HepG2 (cell line): Measurements from ENCODE around the gene ARFGEF3. TPM values are rescaled to one million over a fixed set of nuclear protein-coding genes. Genes with fewer than 3 reads are reported as not detected.

Experiments used
- CREM ChIP-seq, 2 experiments: sonication (generic) in 1 of 2; formaldehyde crosslinking in 1 of 2; IDR thresholded peaks; 2 replicates each; pipeline versions ENCODE4 v1.4.0 to v1.6.1; 2016 to 2020; ENCODE audit warnings: antibody characterized with exemption in 1 of 2, mild to moderate bottlenecking in 1 of 2, missing genetic modification reagents in 1 of 2
- ELF3 ChIP-seq: IDR thresholded peaks from 2 replicates; pipeline ENCODE4 v1.6.1; 2016; ENCODE audit warnings: missing genetic modification reagents, missing compliant biosample characterization
- FOXA3 ChIP-seq: IDR thresholded peaks from 2 replicates; pipeline ENCODE4 v1.6.1; 2016; ENCODE audit warnings: missing genetic modification reagents, missing compliant biosample characterization
- FOXK1 ChIP-seq: sonication (generic); formaldehyde crosslinking; IDR thresholded peaks from 2 replicates; pipeline ENCODE4 v1.4.0; 2020; ENCODE audit warnings: low read depth, missing genetic modification reagents, borderline replicate concordance
- KAT7 ChIP-seq: IDR thresholded peaks from 2 replicates; pipeline ENCODE4 v1.6.1; 2018; ENCODE audit warnings: borderline replicate concordance, missing compliant biosample characterization
- MED1 ChIP-seq: sonication (generic); formaldehyde crosslinking; IDR thresholded peaks from 2 replicates; pipeline ENCODE4 v1.4.0; 2020; ENCODE audit warnings: missing genetic modification reagents
- MYC ChIP-seq: sonication (generic); formaldehyde crosslinking; IDR thresholded peaks from 2 replicates; pipeline ENCODE4 v1.9.0; 2021; ENCODE audit warnings: missing genetic modification reagents, borderline replicate concordance
- NFE2 ChIP-seq: sonication (generic); formaldehyde crosslinking; IDR thresholded peaks from 2 replicates; pipeline ENCODE4 v1.4.0; 2020; ENCODE audit warnings: missing genetic modification reagents
- NR2F1 ChIP-seq, 2 experiments: fragments of 450-650 bp in 1 of 2; formaldehyde crosslinking in 1 of 2; IDR thresholded peaks; 2 replicates each; pipeline versions ENCODE4 v1.5.0 to v1.6.1; 2016 to 2020; ENCODE audit warnings: mild to moderate bottlenecking in 1 of 2, missing compliant biosample characterization in 1 of 2, missing genetic modification reagents in 1 of 2, moderate library complexity in 1 of 2
- POLR2AphosphoS5 ChIP-seq: IDR thresholded peaks from 2 replicates; pipeline ENCODE4 v1.6.1; 2012; ENCODE audit warnings: low read depth, low read length
- POLR2G ChIP-seq: fragments of 200-400 bp; formaldehyde crosslinking; IDR thresholded peaks from 2 replicates; pipeline ENCODE4 v1.6.1; 2018; ENCODE audit warnings: mild to moderate bottlenecking, low read depth, low read length, moderate library complexity
- RARG ChIP-seq: sonication (generic); formaldehyde crosslinking; IDR thresholded peaks from 2 replicates; pipeline ENCODE4 v1.4.0; 2020; ENCODE audit warnings: low read depth, mild to moderate bottlenecking, missing genetic modification reagents
- SP4 ChIP-seq: sonication (generic); formaldehyde crosslinking; IDR thresholded peaks from 2 replicates; pipeline ENCODE4 v1.8.1; 2023; ENCODE audit warnings: mild to moderate bottlenecking, missing genetic modification reagents
- TBL1XR1 ChIP-seq: fragments of 150-350 bp; IDR thresholded peaks from 2 replicates; pipeline ENCODE4 v1.6.1; 2014; ENCODE audit warnings: borderline replicate concordance, low read length; ENCODE audit not compliant: partially characterized antibody
- TEAD3 ChIP-seq: optimal IDR thresholded peaks from 2 replicates; pipeline ENCODE3; 2016; ENCODE audit warnings: borderline replicate concordance
- ZNF20 ChIP-seq: sonication (generic); formaldehyde crosslinking; IDR thresholded peaks from 2 replicates; pipeline ENCODE4 v1.4.0; 2020; ENCODE audit warnings: mild to moderate bottlenecking, moderate library complexity, missing genetic modification reagents
- ZNF501 ChIP-seq: sonication (generic); formaldehyde crosslinking; IDR thresholded peaks from 2 replicates; pipeline ENCODE4 v1.5.1; 2020; ENCODE audit warnings: mild to moderate bottlenecking, moderate library complexity, missing genetic modification reagents
- ZNF570 ChIP-seq: sonication (generic); formaldehyde crosslinking; IDR thresholded peaks from 2 replicates; pipeline ENCODE4 v1.4.0; 2020; ENCODE audit warnings: mild to moderate bottlenecking, missing genetic modification reagents, borderline replicate concordance
- ZNF652 ChIP-seq: IDR thresholded peaks from 2 replicates; pipeline ENCODE4 v1.6.1; 2016; ENCODE audit warnings: low read depth, borderline replicate concordance
- ZNF720 ChIP-seq: sonication (generic); formaldehyde crosslinking; IDR thresholded peaks from 2 replicates; pipeline ENCODE4 v1.4.0; 2020; ENCODE audit warnings: missing genetic modification reagents
- ZSCAN9 ChIP-seq: IDR thresholded peaks from 2 replicates; pipeline ENCODE4 v1.6.1; 2016; ENCODE audit warnings: borderline replicate concordance
- polyA plus RNA-seq, 8 experiments: library from polyadenylated mRNA; depleted of rRNA in 3 of 8; stranded (reverse) in 7 of 8; unstranded in 1 of 8; fragments of >200 nt; fragmentation: Illumina TruSeq in 4 of 8; extraction: Trizol in 4 of 8; gene quantifications; 2 replicates each; pipeline versions ENCODE4 v1.2.1 to v1.2.3, GENCODE V29; 2011 to 2016; ENCODE audit warnings: low read depth in 4 of 8, missing spikeins in 1 of 8, mixed read lengths in 1 of 8; ENCODE audit not compliant: insufficient read depth in 1 of 8
- total RNA-seq, 5 experiments: library from RNA; depleted of rRNA; stranded (reverse); fragments of >200 nt; fragmentation: Illumina TruSeq; extraction: Trizol; gene quantifications; 2 replicates each; pipeline ENCODE4 v1.2.3, GENCODE V29; 2016; ENCODE audit warnings: low read depth in 1 of 5
- TF ChIP-seq, protein P1 (sequence below): sonication (generic); formaldehyde crosslinking; IDR thresholded peaks from 2 replicates; pipeline ENCODE4 v1.8.0; 2022; ENCODE audit warnings: mild to moderate bottlenecking, missing genetic modification reagents; ENCODE audit not compliant: insufficient replicate concordance
- TF ChIP-seq, protein P2 (sequence below): IDR thresholded peaks from 2 replicates; pipeline ENCODE4 v1.6.1; 2016; ENCODE audit warnings: low read depth, control low read depth
- TF ChIP-seq, protein P3 (sequence below): IDR thresholded peaks from 2 replicates; pipeline ENCODE4 v1.6.1; 2016; ENCODE audit warnings: low read depth, missing genetic modification reagents, missing compliant biosample characterization

The ARFGEF3 gene
- total and polyA plus RNA-seq, 2 of the 13 experiments (the other 11 are each of a cell fraction or from before 2014, with no cell fraction given) = 0.60 to 2.6 TPM

DNA sequence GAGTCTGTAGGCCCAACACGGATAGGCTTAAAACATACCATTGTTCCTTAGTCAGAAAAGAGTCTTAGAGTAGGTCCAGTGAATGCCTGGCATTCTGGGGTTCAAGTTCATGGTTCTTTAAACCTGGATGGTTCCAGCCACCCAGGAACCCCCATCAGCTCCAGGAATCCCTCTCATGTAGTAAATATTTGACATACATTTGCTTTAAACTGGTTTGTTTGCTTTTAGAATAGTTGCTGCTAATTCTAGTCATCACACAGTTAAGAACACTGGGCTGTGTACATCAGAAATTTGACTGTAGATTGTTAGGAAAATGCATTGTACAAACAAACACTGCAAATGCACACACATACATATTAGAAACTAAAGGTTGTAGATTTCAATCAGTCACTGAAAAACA is 87.1 kb downstream of the ARFGEF3 start (continued):
- TF ChIP-seq, protein P1, sequence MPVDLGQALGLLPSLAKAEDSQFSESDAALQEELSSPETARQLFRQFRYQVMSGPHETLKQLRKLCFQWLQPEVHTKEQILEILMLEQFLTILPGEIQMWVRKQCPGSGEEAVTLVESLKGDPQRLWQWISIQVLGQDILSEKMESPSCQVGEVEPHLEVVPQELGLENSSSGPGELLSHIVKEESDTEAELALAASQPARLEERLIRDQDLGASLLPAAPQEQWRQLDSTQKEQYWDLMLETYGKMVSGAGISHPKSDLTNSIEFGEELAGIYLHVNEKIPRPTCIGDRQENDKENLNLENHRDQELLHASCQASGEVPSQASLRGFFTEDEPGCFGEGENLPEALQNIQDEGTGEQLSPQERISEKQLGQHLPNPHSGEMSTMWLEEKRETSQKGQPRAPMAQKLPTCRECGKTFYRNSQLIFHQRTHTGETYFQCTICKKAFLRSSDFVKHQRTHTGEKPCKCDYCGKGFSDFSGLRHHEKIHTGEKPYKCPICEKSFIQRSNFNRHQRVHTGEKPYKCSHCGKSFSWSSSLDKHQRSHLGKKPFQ (CRISPR knock-in tag) = peak; percentile 42
- TF ChIP-seq KAT7 (no peak), MED1 (CRISPR knock-in tag) (peak; percentile 86), SP4 (no peak), MYC (CRISPR knock-in tag) (no peak), POLR2G (no peak), CREM (IDR thresholded peaks at IDR 0.05) (peak; percentile 62; the same call in 1 of the 2 replicates), CREM (CRISPR knock-in tag; IDR thresholded peaks at IDR 0.05) (no peak), FOXA3 (CRISPR knock-in tag) (peak; percentile 95), RARG (CRISPR knock-in tag) (no peak), ELF3 (CRISPR knock-in tag) (peak; percentile 78), TBL1XR1 (peak; percentile 99), ZNF652 (peak; percentile 72; the same call in 1 of the 2 replicates), TEAD3 (peak; percentile 93), ZSCAN9 (peak; percentile 71; the same call in 1 of the 2 replicates), NFE2 (no peak), ZNF570 (CRISPR knock-in tag) (no peak), ZNF720 (no peak), NR2F1 (CRISPR knock-in tag; IDR thresholded peaks at IDR 0.05) (peak; percentile 18 to 43; a peak in 1 of 4 replicates), ZNF20 (CRISPR knock-in tag) (no peak), ZNF501 (CRISPR knock-in tag) (0 out of 2 replicates have a peak, but pooled peaks have one; percentile 9), POLR2AphosphoS5 (no peak), FOXK1 (peak; percentile 97)
- TF ChIP-seq, protein P2, sequence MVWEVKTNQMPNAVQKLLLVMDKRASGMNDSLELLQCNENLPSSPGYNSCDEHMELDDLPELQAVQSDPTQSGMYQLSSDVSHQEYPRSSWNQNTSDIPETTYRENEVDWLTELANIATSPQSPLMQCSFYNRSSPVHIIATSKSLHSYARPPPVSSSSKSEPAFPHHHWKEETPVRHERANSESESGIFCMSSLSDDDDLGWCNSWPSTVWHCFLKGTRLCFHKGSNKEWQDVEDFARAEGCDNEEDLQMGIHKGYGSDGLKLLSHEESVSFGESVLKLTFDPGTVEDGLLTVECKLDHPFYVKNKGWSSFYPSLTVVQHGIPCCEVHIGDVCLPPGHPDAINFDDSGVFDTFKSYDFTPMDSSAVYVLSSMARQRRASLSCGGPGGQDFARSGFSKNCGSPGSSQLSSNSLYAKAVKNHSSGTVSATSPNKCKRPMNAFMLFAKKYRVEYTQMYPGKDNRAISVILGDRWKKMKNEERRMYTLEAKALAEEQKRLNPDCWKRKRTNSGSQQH (CRISPR knock-in tag) = no peak
- TF ChIP-seq, protein P3, sequence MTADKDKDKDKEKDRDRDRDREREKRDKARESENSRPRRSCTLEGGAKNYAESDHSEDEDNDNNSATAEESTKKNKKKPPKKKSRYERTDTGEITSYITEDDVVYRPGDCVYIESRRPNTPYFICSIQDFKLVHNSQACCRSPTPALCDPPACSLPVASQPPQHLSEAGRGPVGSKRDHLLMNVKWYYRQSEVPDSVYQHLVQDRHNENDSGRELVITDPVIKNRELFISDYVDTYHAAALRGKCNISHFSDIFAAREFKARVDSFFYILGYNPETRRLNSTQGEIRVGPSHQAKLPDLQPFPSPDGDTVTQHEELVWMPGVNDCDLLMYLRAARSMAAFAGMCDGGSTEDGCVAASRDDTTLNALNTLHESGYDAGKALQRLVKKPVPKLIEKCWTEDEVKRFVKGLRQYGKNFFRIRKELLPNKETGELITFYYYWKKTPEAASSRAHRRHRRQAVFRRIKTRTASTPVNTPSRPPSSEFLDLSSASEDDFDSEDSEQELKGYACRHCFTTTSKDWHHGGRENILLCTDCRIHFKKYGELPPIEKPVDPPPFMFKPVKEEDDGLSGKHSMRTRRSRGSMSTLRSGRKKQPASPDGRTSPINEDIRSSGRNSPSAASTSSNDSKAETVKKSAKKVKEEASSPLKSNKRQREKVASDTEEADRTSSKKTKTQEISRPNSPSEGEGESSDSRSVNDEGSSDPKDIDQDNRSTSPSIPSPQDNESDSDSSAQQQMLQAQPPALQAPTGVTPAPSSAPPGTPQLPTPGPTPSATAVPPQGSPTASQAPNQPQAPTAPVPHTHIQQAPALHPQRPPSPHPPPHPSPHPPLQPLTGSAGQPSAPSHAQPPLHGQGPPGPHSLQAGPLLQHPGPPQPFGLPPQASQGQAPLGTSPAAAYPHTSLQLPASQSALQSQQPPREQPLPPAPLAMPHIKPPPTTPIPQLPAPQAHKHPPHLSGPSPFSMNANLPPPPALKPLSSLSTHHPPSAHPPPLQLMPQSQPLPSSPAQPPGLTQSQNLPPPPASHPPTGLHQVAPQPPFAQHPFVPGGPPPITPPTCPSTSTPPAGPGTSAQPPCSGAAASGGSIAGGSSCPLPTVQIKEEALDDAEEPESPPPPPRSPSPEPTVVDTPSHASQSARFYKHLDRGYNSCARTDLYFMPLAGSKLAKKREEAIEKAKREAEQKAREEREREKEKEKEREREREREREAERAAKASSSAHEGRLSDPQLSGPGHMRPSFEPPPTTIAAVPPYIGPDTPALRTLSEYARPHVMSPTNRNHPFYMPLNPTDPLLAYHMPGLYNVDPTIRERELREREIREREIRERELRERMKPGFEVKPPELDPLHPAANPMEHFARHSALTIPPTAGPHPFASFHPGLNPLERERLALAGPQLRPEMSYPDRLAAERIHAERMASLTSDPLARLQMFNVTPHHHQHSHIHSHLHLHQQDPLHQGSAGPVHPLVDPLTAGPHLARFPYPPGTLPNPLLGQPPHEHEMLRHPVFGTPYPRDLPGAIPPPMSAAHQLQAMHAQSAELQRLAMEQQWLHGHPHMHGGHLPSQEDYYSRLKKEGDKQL (CRISPR knock-in tag) = peak; percentile 87; the same call in 1 of the 2 replicates
